HEK293 (cell line): ENCODE data around the gene ZNF436.

ENCODE experiments used
- HOXD13 ChIP-seq: sonication (generic); formaldehyde crosslinking; IDR thresholded peaks from 2 replicates; pipeline ENCODE4 v1.8.0; 2022; ENCODE audit warnings: missing genetic modification reagents, borderline replicate concordance
- MEIS1 ChIP-seq: sonication (generic); formaldehyde crosslinking; IDR thresholded peaks from 2 replicates; pipeline ENCODE4 v1.8.1; 2022; ENCODE audit warnings: missing genetic modification reagents, mild to moderate bottlenecking, borderline replicate concordance
- MZF1 ChIP-seq: fragments of 450-650 bp; formaldehyde crosslinking; IDR thresholded peaks from 2 replicates; pipeline ENCODE4 v1.5.1; 2017; ENCODE audit warnings: missing biosample characterization, missing genetic modification characterization, borderline replicate concordance
- PRDM1 ChIP-seq: fragments of 450-650 bp; formaldehyde crosslinking; IDR thresholded peaks from 2 replicates; pipeline ENCODE4; 2016; ENCODE audit warnings: missing biosample characterization, missing genetic modification characterization
- REPIN1 ChIP-seq: fragments of 450-650 bp; formaldehyde crosslinking; IDR thresholded peaks from 2 replicates; pipeline ENCODE4 v1.5.1; 2017; ENCODE audit warnings: missing biosample characterization, missing genetic modification characterization, low read depth
- ZBTB17 ChIP-seq: fragments of 450-650 bp; formaldehyde crosslinking; IDR thresholded peaks from 2 replicates; pipeline ENCODE4 v1.5.1; 2016; ENCODE audit warnings: missing biosample characterization, missing genetic modification characterization
- ZBTB20 ChIP-seq: fragments of 450-650 bp; formaldehyde crosslinking; IDR thresholded peaks from 2 replicates; pipeline ENCODE4 v1.5.1; 2016; ENCODE audit warnings: missing biosample characterization, missing genetic modification characterization
- ZBTB7A ChIP-seq: fragments of 450-650 bp; formaldehyde crosslinking; IDR thresholded peaks from 2 replicates; pipeline ENCODE4 v1.5.1; 2016; ENCODE audit warnings: low read depth, missing biosample characterization, missing genetic modification characterization
- ZNF596 ChIP-seq: fragments of 450-650 bp; IDR thresholded peaks from 2 replicates; pipeline ENCODE4 v1.5.0; 2018; ENCODE audit warnings: missing biosample characterization, mild to moderate bottlenecking, missing genetic modification characterization, moderate library complexity
- ZNF660 ChIP-seq: fragments of 450-650 bp; IDR thresholded peaks from 2 replicates; pipeline ENCODE4 v1.5.1; 2018; ENCODE audit warnings: missing biosample characterization, mild to moderate bottlenecking, missing genetic modification characterization
- ZNF768 ChIP-seq: fragments of 450-650 bp; formaldehyde crosslinking; IDR thresholded peaks from 2 replicates; pipeline ENCODE4 v1.5.1; 2018; ENCODE audit warnings: missing biosample characterization, mild to moderate bottlenecking, missing genetic modification characterization
- ZSCAN23 ChIP-seq: fragments of 450-650 bp; formaldehyde crosslinking; IDR thresholded peaks from 2 replicates; pipeline ENCODE4 v1.5.1; 2016; ENCODE audit warnings: missing biosample characterization, missing genetic modification characterization
- TF ChIP-seq, protein P1 (sequence below): fragments of 450-650 bp; formaldehyde crosslinking; IDR thresholded peaks from 2 replicates; pipeline ENCODE4 v1.5.1; 2016; ENCODE audit warnings: missing biosample characterization, missing genetic modification characterization
- TF ChIP-seq, protein P2 (sequence below): fragments of 450-650 bp; formaldehyde crosslinking; IDR thresholded peaks from 2 replicates; pipeline ENCODE4 v1.5.1; 2016; ENCODE audit warnings: missing biosample characterization, missing genetic modification characterization, borderline replicate concordance
- TF ChIP-seq, protein P3 (sequence below): fragments of 450-650 bp; formaldehyde crosslinking; IDR thresholded peaks from 2 replicates; pipeline ENCODE4 v1.5.1; 2016; ENCODE audit warnings: missing biosample characterization, missing genetic modification characterization
- TF ChIP-seq, protein P4 (sequence below): fragments of 450-650 bp; formaldehyde crosslinking; IDR thresholded peaks from 2 replicates; pipeline ENCODE4 v1.5.1; 2017; ENCODE audit warnings: missing biosample characterization, mild to moderate bottlenecking, missing genetic modification characterization, moderate library complexity
- TF ChIP-seq, protein P5 (sequence below): IDR thresholded peaks from 2 replicates; pipeline ENCODE4 v1.6.1; 2011; ENCODE audit warnings: mild to moderate bottlenecking, low read depth, low read length, borderline replicate concordance
- TF ChIP-seq, protein P6 (sequence below): fragments of 450-650 bp; formaldehyde crosslinking; IDR thresholded peaks from 2 replicates; pipeline ENCODE4 v1.5.1; 2016; ENCODE audit warnings: missing biosample characterization, missing genetic modification characterization
- TF ChIP-seq, protein P7 (sequence below): fragments of 450-650 bp; IDR thresholded peaks from 2 replicates; pipeline ENCODE4 v1.5.1; 2018; ENCODE audit warnings: missing biosample characterization, mild to moderate bottlenecking, missing genetic modification characterization
- TF ChIP-seq, protein P8 (sequence below): fragments of 450-650 bp; formaldehyde crosslinking; IDR thresholded peaks from 2 replicates; pipeline ENCODE4 v1.5.1; 2016; ENCODE audit warnings: missing biosample characterization, missing genetic modification characterization
- TF ChIP-seq, protein P9 (sequence below): fragments of 450-650 bp; formaldehyde crosslinking; IDR thresholded peaks from 2 replicates; pipeline ENCODE4 v1.5.1; 2017; ENCODE audit warnings: missing biosample characterization, missing genetic modification characterization

ZNF436 gene

DNA sequence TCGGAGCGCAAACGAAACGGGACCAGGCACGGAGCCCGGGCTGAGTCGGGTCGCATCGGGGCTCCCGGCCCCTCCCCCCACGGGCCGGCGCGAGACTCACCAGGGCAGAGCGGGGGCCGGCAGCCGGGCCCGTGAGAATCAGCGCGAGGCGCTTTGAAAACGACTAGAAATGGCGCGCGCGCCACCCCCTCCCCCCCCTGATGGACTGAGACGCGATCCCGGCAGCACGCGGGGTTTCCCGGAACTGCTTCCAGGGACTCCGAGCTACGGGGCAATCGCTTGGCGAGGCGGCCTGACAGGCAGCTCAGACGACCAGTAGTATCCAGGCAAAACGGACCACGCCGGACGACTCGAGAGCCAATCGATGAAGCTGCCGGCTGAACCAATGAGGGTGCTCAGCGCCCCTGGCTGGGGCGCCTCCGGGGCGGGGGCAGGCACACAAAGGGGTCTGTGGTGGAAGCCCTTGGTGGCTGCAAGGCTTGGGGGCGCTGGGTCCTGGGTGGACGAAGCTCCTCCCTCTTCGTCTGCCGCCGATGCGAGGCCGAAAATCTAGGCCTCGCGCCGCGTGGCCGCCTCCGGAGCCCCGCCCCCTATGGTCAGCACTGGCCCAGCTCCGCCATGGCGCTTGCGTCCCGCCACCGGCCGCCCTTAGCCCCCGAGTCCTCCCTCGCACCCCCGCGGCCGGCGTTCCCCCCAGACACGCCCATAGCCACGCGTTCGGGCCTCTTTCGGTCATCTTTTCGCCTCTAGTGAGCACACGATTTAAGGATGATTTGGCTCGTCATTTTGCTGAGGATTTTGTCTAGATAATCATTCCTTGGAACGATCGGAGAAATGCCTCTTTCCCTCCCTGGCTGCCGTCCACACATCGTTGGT, 25.3 kb downstream of the ZNF436 start, which contains the start of gene HNRNPR (continued):
- TF ChIP-seq, protein P1, sequence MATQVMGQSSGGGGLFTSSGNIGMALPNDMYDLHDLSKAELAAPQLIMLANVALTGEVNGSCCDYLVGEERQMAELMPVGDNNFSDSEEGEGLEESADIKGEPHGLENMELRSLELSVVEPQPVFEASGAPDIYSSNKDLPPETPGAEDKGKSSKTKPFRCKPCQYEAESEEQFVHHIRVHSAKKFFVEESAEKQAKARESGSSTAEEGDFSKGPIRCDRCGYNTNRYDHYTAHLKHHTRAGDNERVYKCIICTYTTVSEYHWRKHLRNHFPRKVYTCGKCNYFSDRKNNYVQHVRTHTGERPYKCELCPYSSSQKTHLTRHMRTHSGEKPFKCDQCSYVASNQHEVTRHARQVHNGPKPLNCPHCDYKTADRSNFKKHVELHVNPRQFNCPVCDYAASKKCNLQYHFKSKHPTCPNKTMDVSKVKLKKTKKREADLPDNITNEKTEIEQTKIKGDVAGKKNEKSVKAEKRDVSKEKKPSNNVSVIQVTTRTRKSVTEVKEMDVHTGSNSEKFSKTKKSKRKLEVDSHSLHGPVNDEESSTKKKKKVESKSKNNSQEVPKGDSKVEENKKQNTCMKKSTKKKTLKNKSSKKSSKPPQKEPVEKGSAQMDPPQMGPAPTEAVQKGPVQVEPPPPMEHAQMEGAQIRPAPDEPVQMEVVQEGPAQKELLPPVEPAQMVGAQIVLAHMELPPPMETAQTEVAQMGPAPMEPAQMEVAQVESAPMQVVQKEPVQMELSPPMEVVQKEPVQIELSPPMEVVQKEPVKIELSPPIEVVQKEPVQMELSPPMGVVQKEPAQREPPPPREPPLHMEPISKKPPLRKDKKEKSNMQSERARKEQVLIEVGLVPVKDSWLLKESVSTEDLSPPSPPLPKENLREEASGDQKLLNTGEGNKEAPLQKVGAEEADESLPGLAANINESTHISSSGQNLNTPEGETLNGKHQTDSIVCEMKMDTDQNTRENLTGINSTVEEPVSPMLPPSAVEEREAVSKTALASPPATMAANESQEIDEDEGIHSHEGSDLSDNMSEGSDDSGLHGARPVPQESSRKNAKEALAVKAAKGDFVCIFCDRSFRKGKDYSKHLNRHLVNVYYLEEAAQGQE (tag by site-specific recombination), result no peak
- TF ChIP-seq, protein P2, sequence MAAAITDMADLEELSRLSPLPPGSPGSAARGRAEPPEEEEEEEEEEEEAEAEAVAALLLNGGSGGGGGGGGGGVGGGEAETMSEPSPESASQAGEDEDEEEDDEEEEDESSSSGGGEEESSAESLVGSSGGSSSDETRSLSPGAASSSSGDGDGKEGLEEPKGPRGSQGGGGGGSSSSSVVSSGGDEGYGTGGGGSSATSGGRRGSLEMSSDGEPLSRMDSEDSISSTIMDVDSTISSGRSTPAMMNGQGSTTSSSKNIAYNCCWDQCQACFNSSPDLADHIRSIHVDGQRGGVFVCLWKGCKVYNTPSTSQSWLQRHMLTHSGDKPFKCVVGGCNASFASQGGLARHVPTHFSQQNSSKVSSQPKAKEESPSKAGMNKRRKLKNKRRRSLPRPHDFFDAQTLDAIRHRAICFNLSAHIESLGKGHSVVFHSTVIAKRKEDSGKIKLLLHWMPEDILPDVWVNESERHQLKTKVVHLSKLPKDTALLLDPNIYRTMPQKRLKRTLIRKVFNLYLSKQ (tag by site-specific recombination), result no peak
- TF ChIP-seq, protein P3, sequence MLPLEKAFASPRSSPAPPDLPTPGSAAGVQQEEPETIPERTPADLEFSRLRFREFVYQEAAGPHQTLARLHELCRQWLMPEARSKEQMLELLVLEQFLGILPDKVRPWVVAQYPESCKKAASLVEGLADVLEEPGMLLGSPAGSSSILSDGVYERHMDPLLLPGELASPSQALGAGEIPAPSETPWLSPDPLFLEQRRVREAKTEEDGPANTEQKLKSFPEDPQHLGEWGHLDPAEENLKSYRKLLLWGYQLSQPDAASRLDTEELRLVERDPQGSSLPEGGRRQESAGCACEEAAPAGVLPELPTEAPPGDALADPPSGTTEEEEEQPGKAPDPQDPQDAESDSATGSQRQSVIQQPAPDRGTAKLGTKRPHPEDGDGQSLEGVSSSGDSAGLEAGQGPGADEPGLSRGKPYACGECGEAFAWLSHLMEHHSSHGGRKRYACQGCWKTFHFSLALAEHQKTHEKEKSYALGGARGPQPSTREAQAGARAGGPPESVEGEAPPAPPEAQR (tag by site-specific recombination), result no peak
- TF ChIP-seq ZBTB7A (tag by site-specific recombination), result peak; percentile 62; the same call in 1 of the 2 replicates
- TF ChIP-seq MEIS1 (CRISPR knock-in tag), result no peak
- TF ChIP-seq MZF1 (tag by site-specific recombination), result no peak
- peak; percentile 90 for TF ChIP-seq ZBTB20
- TF ChIP-seq ZBTB17 (tag by site-specific recombination), result peak; percentile 96
- TF ChIP-seq, protein P4, sequence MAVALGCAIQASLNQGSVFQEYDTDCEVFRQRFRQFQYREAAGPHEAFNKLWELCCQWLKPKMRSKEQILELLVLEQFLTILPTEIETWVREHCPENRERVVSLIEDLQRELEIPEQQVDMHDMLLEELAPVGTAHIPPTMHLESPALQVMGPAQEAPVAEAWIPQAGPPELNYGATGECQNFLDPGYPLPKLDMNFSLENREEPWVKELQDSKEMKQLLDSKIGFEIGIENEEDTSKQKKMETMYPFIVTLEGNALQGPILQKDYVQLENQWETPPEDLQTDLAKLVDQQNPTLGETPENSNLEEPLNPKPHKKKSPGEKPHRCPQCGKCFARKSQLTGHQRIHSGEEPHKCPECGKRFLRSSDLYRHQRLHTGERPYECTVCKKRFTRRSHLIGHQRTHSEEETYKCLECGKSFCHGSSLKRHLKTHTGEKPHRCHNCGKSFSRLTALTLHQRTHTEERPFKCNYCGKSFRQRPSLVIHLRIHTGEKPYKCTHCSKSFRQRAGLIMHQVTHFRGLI (tag by site-specific recombination), result no peak
- peak; percentile 29; the same call in 1 of the 2 replicates for TF ChIP-seq ZNF660 (tag by site-specific recombination)
- TF ChIP-seq PRDM1 (tag by site-specific recombination), result no peak
- no peak for TF ChIP-seq REPIN1 (tag by site-specific recombination)
- TF ChIP-seq, protein P5, sequence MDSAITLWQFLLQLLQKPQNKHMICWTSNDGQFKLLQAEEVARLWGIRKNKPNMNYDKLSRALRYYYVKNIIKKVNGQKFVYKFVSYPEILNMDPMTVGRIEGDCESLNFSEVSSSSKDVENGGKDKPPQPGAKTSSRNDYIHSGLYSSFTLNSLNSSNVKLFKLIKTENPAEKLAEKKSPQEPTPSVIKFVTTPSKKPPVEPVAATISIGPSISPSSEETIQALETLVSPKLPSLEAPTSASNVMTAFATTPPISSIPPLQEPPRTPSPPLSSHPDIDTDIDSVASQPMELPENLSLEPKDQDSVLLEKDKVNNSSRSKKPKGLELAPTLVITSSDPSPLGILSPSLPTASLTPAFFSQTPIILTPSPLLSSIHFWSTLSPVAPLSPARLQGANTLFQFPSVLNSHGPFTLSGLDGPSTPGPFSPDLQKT, result no peak
- TF ChIP-seq, protein P6, sequence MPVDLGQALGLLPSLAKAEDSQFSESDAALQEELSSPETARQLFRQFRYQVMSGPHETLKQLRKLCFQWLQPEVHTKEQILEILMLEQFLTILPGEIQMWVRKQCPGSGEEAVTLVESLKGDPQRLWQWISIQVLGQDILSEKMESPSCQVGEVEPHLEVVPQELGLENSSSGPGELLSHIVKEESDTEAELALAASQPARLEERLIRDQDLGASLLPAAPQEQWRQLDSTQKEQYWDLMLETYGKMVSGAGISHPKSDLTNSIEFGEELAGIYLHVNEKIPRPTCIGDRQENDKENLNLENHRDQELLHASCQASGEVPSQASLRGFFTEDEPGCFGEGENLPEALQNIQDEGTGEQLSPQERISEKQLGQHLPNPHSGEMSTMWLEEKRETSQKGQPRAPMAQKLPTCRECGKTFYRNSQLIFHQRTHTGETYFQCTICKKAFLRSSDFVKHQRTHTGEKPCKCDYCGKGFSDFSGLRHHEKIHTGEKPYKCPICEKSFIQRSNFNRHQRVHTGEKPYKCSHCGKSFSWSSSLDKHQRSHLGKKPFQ, result no peak
- TF ChIP-seq, protein P7, sequence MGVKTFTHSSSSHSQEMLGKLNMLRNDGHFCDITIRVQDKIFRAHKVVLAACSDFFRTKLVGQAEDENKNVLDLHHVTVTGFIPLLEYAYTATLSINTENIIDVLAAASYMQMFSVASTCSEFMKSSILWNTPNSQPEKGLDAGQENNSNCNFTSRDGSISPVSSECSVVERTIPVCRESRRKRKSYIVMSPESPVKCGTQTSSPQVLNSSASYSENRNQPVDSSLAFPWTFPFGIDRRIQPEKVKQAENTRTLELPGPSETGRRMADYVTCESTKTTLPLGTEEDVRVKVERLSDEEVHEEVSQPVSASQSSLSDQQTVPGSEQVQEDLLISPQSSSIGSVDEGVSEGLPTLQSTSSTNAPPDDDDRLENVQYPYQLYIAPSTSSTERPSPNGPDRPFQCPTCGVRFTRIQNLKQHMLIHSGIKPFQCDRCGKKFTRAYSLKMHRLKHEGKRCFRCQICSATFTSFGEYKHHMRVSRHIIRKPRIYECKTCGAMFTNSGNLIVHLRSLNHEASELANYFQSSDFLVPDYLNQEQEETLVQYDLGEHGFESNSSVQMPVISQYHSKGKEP (tag by site-specific recombination), result no peak
- no peak for TF ChIP-seq ZNF768 (tag by site-specific recombination)
- TF ChIP-seq, protein P8, sequence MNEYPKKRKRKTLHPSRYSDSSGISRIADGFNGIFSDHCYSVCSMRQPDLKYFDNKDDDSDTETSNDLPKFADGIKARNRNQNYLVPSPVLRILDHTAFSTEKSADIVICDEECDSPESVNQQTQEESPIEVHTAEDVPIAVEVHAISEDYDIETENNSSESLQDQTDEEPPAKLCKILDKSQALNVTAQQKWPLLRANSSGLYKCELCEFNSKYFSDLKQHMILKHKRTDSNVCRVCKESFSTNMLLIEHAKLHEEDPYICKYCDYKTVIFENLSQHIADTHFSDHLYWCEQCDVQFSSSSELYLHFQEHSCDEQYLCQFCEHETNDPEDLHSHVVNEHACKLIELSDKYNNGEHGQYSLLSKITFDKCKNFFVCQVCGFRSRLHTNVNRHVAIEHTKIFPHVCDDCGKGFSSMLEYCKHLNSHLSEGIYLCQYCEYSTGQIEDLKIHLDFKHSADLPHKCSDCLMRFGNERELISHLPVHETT (tag by site-specific recombination), result 0 out of 2 replicates have a peak, but pooled peaks have one; percentile 22
- TF ChIP-seq, protein P9, sequence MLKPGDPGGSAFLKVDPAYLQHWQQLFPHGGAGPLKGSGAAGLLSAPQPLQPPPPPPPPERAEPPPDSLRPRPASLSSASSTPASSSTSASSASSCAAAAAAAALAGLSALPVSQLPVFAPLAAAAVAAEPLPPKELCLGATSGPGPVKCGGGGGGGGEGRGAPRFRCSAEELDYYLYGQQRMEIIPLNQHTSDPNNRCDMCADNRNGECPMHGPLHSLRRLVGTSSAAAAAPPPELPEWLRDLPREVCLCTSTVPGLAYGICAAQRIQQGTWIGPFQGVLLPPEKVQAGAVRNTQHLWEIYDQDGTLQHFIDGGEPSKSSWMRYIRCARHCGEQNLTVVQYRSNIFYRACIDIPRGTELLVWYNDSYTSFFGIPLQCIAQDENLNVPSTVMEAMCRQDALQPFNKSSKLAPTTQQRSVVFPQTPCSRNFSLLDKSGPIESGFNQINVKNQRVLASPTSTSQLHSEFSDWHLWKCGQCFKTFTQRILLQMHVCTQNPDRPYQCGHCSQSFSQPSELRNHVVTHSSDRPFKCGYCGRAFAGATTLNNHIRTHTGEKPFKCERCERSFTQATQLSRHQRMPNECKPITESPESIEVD (tag by site-specific recombination), result no peak
- TF ChIP-seq ZSCAN23 (tag by site-specific recombination), result 0 out of 2 replicates have a peak, but pooled peaks have one; percentile 29
- TF ChIP-seq HOXD13 (CRISPR knock-in tag), result no peak
- TF ChIP-seq ZNF596 (tag by site-specific recombination), result no peak
